Right lobe of liver (tissue), 6 donors: ENCODE data around the gene ABCA3. TPM values are rescaled to one million over a fixed set of nuclear protein-coding genes. Genes with fewer than 3 reads are reported as not detected.
A peak's percentile ranks its signal among the peaks of the same experiment; 100 is the strongest.

Experiments used
- ATAC-seq, 4 donors: fragments of 200-7000 bp; cut with Tn5 transposase; one replicate each; pipeline ENCODE4 v1.9.1; 2020; ENCODE audit warnings: mild to moderate bottlenecking in 4 of 4, moderate library complexity in 4 of 4
- DNase-seq, 3 donors: peaks; one replicate each; pipeline ENCODE4 v3.0.0-alpha.2; 2020
- H3K27ac ChIP-seq, 3 donors: fragments of 200-600 bp; one replicate each; pipeline ENCODE4 v1.8.0; 2022
- H3K27me3 ChIP-seq, 2 donors: fragments of 200-600 bp; one replicate each; pipeline ENCODE4 v1.8.0; 2022
- H3K36me3 ChIP-seq, 4 donors: fragments of 200-600 bp; sonication (generic) in 1 of 4; one replicate each; pipeline versions ENCODE4 v1.5.1 to v1.8.0; 2017 to 2022; ENCODE audit warnings: control low read depth in 1 of 4
- H3K4me1 ChIP-seq, 4 donors: fragments of 200-600 bp; sonication (generic) in 1 of 4; one replicate each; pipeline versions ENCODE4 v1.5.1 to v1.8.0; 2017 to 2022; ENCODE audit warnings: control low read depth in 1 of 4
- H3K4me3 ChIP-seq, 3 donors: fragments of 200-600 bp; one replicate each; pipeline ENCODE4 v1.8.0; 2022
- H3K9me3 ChIP-seq, 4 donors: fragments of 200-600 bp; sonication (generic) in 1 of 4; one replicate each; pipeline versions ENCODE4 v1.5.1 to v1.8.0; 2017 to 2022; ENCODE audit warnings: control low read depth in 1 of 4
- CTCF ChIP-seq, 4 donors: fragments of 200-600 bp in 3 of 4; fragments of 450-650 bp in 1 of 4; IDR thresholded peaks; one replicate each; pipeline versions ENCODE4 v1.5.1 to v1.8.0; 2016 to 2022; ENCODE audit warnings: antibody characterized with exemption in 4 of 4, mild to moderate bottlenecking in 2 of 4
- POLR2A ChIP-seq: fragments of 450-650 bp; IDR thresholded peaks from one replicate; pipeline ENCODE4 v1.6.1; 2017; ENCODE audit warnings: antibody characterized with exemption, mild to moderate bottlenecking
- WGBS: methylation state at CpG from one replicate; pipeline ENCODE4 v1.1.6; 2018; ENCODE audit warnings: low coverage, low lambda C conversion rate; ENCODE audit not compliant: insufficient coverage; ENCODE audit errors: missing lambda C conversion rate; 5-methylcytosine and 5-hydroxymethylcytosine counted together
- intact Hi-C, 2 donors: fragments of 100-400 bp; cut with DNase I; formaldehyde crosslinking; loops; one replicate each; pipeline versions ENCODE4 v1.11.2 to v1.14.1; 2022
- total RNA-seq, 6 experiments: library from RNA; depleted of rRNA in 2 of 6; stranded (reverse); fragments of >200 nt in 2 of 6; fragmentation: NEBNext Ultra II Directional in 3 of 6; extraction: Animal tissue kit (Norgen Biotek cat#: 25700) in 3 of 6; gene quantifications; one replicate each; pipeline versions ENCODE4 v1.1.0 to v1.2.4, GENCODE V29; 2016 to 2023
- donor health status: DM: no; HTN: yes; CAD: no.
- donor health status: DM: no; HTN: no; CAD: no.
- donor health status: DM: no; HTN: no; CAD: no.
- donor health status: DM: no; HTN: yes; CAD: no.
- donor health status: DM: no; HTN: yes; CAD: no.

ABCA3 gene
- total RNA-seq, 6 experiments from 2014 or later, result 1.2 to 2.9 (median 2.1) TPM

DNA sequence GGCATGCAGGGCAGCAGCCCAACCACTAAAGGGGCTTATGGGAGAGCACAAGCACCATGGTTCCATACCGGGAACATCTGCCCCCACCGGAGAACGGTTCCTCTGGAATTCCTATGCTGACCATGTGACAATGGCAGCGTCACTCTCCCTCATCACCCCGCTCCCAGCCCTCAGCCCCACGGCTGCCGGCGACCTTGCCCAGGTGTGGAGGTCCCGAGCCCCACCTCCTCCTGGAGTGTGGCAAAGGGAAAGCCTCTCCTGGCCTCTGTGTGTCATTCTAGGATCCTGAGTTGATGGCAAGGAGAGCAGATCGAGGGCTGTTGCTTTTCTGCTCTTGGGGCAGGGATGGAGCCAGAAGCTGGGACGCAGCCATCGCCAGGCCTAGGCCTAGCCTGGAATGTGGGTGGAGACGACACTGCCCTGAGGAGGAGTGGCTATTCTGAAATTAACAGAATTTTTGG, 54.8 kb downstream of the ABCA3 start:
- WGBS, result 82% methylated on average over 3 of the region's 13 CpGs
- DNase-seq (no peak), ATAC-seq (peak in 1 of 4 donors; percentile 49)
- Histone ChIP-seq H3K36me3 (no peaks in the 10 kb centered on the region), H3K4me1 (no peaks in the 10 kb centered on the region), H3K27me3 (no peaks in the 10 kb centered on the region), H3K9me3 (no peaks in the 10 kb centered on the region), H3K27ac (no peak overlapping the region), H3K4me3 (no peak overlapping the region)
- no peak for TF ChIP-seq POLR2A
- no peak for TF ChIP-seq CTCF (IDR thresholded peaks at IDR 0.05)
- intact Hi-C loops, result no loop called here

DNA sequence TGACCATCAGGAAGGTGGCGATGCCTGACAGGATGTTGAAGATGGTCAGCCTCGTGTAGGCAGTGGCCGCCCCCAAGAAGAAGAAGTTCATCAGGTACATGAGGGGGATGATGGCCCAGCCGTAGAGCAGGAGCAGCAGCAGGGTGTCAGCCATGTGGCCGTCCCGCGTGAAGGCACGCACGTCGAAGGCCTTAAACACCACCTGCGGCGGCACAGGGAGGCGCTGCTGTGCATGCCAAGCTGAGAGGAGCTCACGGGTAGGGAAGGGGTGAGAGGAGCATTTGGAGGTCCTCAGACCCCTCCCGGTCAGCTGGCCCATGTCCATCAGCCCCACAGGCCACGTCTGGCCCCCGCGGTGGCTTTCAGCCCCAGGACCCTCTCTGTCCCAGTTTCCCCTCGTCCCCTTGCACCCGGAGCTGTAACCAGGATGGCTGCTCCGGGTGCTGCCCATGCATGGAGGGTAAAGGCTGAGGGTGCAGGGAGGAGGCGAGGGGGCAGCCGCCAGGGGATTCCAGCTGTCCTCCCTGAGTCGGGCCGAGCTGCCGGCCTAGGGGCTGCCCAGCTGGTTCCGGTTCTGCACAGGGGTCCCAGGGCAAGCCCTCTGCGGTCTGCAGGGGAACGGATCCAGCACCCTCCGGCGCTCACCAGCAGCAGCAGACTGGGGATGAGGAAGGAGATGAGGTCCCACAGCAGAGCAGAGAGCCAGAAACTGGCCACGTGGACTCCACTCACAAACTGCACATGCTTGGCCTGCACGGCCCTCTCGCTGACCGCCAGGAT, 55.5 kb downstream of the ABCA3 start:
- no peaks in the 10 kb centered on the region for H3K4me1 ChIP-seq
- 85% methylated on average over 5 of the region's 35 CpGs for WGBS
- H3K27me3 ChIP-seq, result no peaks in the 10 kb centered on the region
- DNase-seq, result no peak
- no peaks in the 10 kb centered on the region for H3K36me3 ChIP-seq
- intact Hi-C loops, result no loop called here
- no peak overlapping the region for H3K27ac ChIP-seq
- H3K9me3 ChIP-seq, result no peaks in the 10 kb centered on the region
- ATAC-seq, result no peak
- H3K4me3 ChIP-seq, result no peak overlapping the region
- TF ChIP-seq POLR2A (no peak), CTCF (IDR thresholded peaks at IDR 0.05) (no peak)

GRCh38 chr16:2284001-2284770, 56.3 kb downstream of the ABCA3 start:
- no peaks in the 10 kb centered on the region for H3K9me3 ChIP-seq
- DNase-seq, result no peak
- ATAC-seq, result no peak
- H3K27ac ChIP-seq, result no peak overlapping the region
- H3K27me3 ChIP-seq, result no peaks in the 10 kb centered on the region
- no peak for TF ChIP-seq CTCF (IDR thresholded peaks at IDR 0.05)
- TF ChIP-seq POLR2A, result no peak
- no peak overlapping the region for H3K4me3 ChIP-seq
- no peaks in the 10 kb centered on the region for H3K4me1 ChIP-seq
- WGBS, result 70% methylated on average over 5 of the region's 37 CpGs
- H3K36me3 ChIP-seq, result no peaks in the 10 kb centered on the region
- intact Hi-C loops, result no loop called here

DNA sequence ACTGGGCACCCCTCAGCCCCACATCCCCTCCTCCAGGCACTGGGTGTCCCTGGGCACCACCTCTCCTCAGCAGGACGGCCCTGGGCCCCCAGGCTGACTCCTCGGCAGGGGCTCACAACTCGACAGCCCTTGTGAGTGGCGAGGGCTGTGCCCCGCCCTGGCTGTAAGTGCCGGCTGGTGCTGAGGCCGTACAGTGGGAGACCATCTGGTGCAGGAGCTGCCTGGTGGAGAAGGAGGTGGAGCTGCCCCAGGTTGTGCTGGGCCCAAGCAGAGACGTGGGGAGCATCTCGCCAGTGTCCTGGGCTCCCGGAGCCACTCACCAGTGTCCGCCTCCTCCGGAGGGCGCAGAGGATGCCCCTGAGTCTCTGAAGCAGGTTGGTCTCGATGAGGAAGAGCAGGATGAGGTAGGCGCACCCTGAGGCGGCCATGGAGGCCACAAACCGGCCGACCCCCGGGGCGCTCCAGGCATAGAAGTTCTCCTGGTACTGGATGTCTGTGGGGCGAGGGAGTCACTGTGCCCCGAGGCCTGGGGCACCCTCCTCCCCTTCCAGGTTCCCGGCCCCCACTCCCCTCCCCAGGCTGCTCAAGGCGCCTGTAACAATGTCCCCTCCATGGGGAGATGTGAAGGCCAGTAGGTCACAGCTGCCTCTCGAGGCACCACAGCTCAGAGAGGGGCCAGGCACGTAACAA, 57.5 kb downstream of the ABCA3 start:
- no peak for ATAC-seq

More for the DNA sequence above, 57.5 kb downstream of the ABCA3 start:
- no peak for TF ChIP-seq CTCF (IDR thresholded peaks at IDR 0.05)
- TF ChIP-seq POLR2A, result no peak
- WGBS, result 80% methylated on average over 1 of the region's 26 CpGs
- no peaks in the 10 kb centered on the region for H3K4me1 ChIP-seq
- intact Hi-C loops, result no loop called here
- H3K27ac ChIP-seq, result no peak overlapping the region
- no peaks in the 10 kb centered on the region for H3K36me3 ChIP-seq
- DNase-seq, result no peak
- no peaks in the 10 kb centered on the region for H3K9me3 ChIP-seq
- H3K27me3 ChIP-seq, result no peaks in the 10 kb centered on the region
- no peak overlapping the region for H3K4me3 ChIP-seq
